Vagina (tissue), 2 donors: ENCODE results near the gene EVC. TPM values are rescaled to one million over a fixed set of nuclear protein-coding genes. Genes with fewer than 3 reads are reported as not detected.

Experiments
- DNase-seq, 2 donors: peaks; one replicate each; pipeline ENCODE4 v3.0.0-alpha.2; 2017; ENCODE audit errors: extremely low spot score in 2 of 2
- H3K27ac ChIP-seq: fragments of 200-600 bp; sonication (generic); one replicate; pipeline ENCODE4 v1.5.1; 2019
- H3K27me3 ChIP-seq: fragments of 200-600 bp; sonication (generic); one replicate; pipeline ENCODE4 v1.5.1; 2019
- H3K36me3 ChIP-seq, 2 donors: fragments of 200-600 bp; sonication (generic); one replicate each; pipeline ENCODE4 v1.5.1; 2017 to 2019
- H3K4me1 ChIP-seq: fragments of 200-600 bp; sonication (generic); one replicate; pipeline ENCODE4 v1.5.1; 2019
- H3K4me3 ChIP-seq, 2 donors: fragments of 200-600 bp; sonication (generic); 1 replicate in 1 of 2; 2 replicates in 1 of 2; pipeline ENCODE4 v1.5.1; 2016 to 2019
- H3K9me3 ChIP-seq: fragments of 200-600 bp; sonication (generic); one replicate; pipeline ENCODE4 v1.5.1; 2019
- POLR2A ChIP-seq, 2 donors: fragments of 450-650 bp; IDR thresholded peaks; one replicate each; pipeline ENCODE4 v1.6.1; 2017; ENCODE audit warnings: antibody characterized with exemption in 2 of 2, mild to moderate bottlenecking in 2 of 2, moderate library complexity in 2 of 2
- POLR2AphosphoS5 ChIP-seq, 2 donors: sonication (generic); formaldehyde crosslinking; IDR thresholded peaks; one replicate each; pipeline ENCODE4 v1.9.0; 2017; ENCODE audit warnings: antibody characterized with exemption in 2 of 2, mild to moderate bottlenecking in 2 of 2, low read depth in 1 of 2; ENCODE audit not compliant: insufficient read depth in 1 of 2
- intact Hi-C: fragments of 100-400 bp; cut with DNase I; formaldehyde crosslinking; loops from one replicate; pipeline ENCODE4 v1.15.1; 2023
- total RNA-seq: library from RNA; depleted of rRNA; stranded (reverse); fragments of >200 nt; gene quantifications from one replicate; pipeline ENCODE4 v1.2.3, GENCODE V29; 2016
- TF ChIP-seq, protein P1 (sequence below), 3 experiments: fragments of 450-650 bp in 2 of 3; fragments of 200-600 bp in 1 of 3; sonication (generic) in 1 of 3; IDR thresholded peaks; one replicate each; pipeline ENCODE4 v1.5.1; 2017 to 2019; ENCODE audit warnings: antibody characterized with exemption in 3 of 3, mild to moderate bottlenecking in 2 of 3, moderate library complexity in 2 of 3

EVC gene
- total RNA-seq, 1 donor from 2014 or later: 19.4 TPM

DNA sequence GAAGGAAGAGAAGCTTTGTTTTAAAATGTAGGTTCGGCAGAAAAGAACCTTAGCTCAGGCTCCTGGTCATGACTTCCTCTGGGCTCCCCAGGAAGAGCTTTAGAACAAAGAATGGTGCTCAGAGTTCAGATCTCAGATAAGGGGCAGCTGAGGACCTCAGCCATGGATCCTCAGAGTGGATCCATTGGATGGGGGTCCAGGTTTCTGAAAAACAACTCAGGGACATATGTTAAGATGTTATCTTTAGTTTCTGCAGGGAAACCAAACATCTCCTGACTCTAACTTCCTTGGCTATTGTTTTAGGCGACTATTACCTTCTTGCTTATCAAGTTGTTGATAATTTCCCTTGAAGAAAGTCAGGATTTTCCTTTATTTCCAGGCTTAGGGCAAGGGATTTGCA lies 5.4 kb downstream of the EVC start:
- Histone ChIP-seq H3K4me1 (peaks cover 17% of the 10 kb centered on the region), H3K4me3 (no peak overlapping the region), H3K27me3 (no peaks in the 10 kb centered on the region), H3K36me3 (peaks cover 0 to 4% of the 10 kb centered on the region in 2 donors), H3K9me3 (peaks cover 4% of the 10 kb centered on the region), H3K27ac (no peak overlapping the region)
- no peak for DNase-seq
- intact Hi-C loops: no loop called here
- TF ChIP-seq, protein P1, sequence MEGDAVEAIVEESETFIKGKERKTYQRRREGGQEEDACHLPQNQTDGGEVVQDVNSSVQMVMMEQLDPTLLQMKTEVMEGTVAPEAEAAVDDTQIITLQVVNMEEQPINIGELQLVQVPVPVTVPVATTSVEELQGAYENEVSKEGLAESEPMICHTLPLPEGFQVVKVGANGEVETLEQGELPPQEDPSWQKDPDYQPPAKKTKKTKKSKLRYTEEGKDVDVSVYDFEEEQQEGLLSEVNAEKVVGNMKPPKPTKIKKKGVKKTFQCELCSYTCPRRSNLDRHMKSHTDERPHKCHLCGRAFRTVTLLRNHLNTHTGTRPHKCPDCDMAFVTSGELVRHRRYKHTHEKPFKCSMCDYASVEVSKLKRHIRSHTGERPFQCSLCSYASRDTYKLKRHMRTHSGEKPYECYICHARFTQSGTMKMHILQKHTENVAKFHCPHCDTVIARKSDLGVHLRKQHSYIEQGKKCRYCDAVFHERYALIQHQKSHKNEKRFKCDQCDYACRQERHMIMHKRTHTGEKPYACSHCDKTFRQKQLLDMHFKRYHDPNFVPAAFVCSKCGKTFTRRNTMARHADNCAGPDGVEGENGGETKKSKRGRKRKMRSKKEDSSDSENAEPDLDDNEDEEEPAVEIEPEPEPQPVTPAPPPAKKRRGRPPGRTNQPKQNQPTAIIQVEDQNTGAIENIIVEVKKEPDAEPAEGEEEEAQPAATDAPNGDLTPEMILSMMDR (IDR thresholded peaks at IDR 0.05): no peak

DNA sequence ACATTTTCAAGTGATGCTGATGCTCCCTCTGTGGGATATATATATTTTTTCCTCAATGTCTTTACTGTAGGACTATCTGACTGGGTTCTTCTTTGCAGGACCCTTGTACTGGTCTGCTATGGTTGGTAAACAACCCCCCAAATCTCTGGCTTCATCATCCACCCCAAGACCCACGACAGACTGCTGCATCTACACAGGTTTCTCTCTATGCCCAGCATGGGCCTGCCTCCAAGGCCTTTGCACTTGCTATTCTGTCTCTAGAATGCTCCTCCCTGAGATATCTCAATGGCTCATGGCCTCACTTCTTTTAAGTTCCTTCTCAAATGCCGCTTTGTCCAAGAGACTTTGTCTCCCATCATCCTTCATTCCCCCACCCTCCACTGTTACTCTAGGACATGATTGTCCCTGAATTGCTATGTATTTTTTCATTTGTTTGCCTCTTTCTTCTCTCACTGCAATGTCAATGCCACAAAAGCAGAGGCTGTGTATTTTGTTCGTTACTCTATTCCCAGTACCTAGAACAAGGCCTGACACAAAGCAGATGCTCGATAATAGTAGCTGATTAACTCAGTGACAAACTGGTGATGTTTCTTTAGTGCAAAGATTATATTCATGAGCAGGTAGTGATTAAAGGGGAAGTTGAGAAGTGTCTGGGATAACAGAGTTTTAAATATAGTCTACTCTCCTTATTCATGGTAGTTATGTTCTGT lies 6.6 kb downstream of the EVC start:
- H3K27me3 ChIP-seq: no peaks in the 10 kb centered on the region
- H3K4me3 ChIP-seq: no peak overlapping the region
- H3K4me1 ChIP-seq: peaks cover 11% of the 10 kb centered on the region
- peaks cover 4% of the 10 kb centered on the region for H3K9me3 ChIP-seq
- intact Hi-C loops: no loop called here
- DNase-seq: peak in 1 of 2 donors; percentile 72
- no peak for TF ChIP-seq POLR2AphosphoS5 (IDR thresholded peaks at IDR 0.05; ENCODE audit: insufficient read depth in 1 of 2, low read depth in 1 of 2)
- TF ChIP-seq, protein P1 (IDR thresholded peaks at IDR 0.05): no peak
- TF ChIP-seq POLR2A (IDR thresholded peaks at IDR 0.05): no peak
- no peak overlapping the region for H3K27ac ChIP-seq
- H3K36me3 ChIP-seq: peaks cover 0 to 4% of the 10 kb centered on the region in 2 donors

DNA sequence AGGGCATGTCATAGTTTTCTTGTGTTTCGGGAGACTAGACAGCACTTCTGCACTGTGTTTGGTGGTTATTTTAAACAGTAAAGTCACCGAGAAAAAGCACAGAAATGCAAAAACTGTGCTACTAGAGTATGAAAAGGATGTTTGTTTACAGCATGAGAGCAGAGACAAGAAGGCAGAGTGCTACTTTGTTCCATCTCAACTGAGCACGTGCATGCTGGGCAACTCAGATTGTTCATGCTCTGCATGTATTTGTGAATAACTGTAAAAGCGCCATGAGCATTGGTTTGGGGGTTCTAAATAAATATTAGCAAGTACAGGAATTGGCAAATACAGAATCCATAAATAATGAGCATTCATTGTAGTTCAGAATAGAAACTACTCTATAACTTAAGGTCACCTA lies 7.4 kb downstream of the EVC start:
- no peaks in the 10 kb centered on the region for H3K27me3 ChIP-seq
- TF ChIP-seq, protein P1 (IDR thresholded peaks at IDR 0.05): no peak
- no peak for TF ChIP-seq POLR2AphosphoS5 (IDR thresholded peaks at IDR 0.05; ENCODE audit: insufficient read depth in 1 of 2, low read depth in 1 of 2)
- no peak for TF ChIP-seq POLR2A (IDR thresholded peaks at IDR 0.05)

DNA sequence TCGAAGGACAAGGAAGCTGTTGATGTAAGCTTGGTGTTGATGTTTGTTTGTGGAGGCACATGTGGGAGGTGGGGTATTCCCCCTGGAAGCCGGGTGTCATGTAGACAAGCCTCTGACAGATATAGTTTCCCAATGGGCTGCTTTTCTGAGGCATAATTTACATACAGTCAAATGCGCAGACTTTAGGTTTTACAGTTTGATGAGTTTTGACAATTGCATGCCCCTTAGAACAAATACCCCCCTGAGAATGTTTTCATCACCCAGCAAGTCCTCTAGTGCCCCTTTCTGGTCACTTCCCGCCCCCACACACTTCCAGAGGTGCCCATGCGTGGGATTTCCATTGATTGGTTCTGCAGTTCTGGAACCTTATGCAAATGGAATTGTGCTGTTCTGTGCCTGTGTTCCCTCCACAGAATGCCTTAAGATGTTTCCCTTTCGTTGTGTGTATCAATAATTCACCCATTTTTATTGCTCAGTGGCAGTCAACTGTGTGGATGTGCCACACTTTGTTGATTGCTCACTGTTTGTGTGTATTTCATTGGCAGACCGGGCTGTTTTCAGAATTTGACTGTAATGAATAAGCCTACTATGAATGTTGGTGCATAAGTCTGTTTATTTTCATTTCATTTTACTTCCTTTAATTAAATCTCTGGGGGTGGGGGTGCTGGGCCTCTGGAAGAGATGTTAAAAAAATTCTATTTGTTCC lies 8.5 kb downstream of the EVC start:
- TF ChIP-seq, protein P1 (IDR thresholded peaks at IDR 0.05): no peak
- no peak for TF ChIP-seq POLR2A (IDR thresholded peaks at IDR 0.05)
- no peak for TF ChIP-seq POLR2AphosphoS5 (IDR thresholded peaks at IDR 0.05; ENCODE audit: insufficient read depth in 1 of 2, low read depth in 1 of 2)
- H3K27me3 ChIP-seq: no peaks in the 10 kb centered on the region
- peaks cover 0 to 4% of the 10 kb centered on the region in 2 donors for H3K36me3 ChIP-seq

More for the DNA sequence above, 7.4 kb downstream of the EVC start:
- peaks cover 5% of the 10 kb centered on the region for H3K4me1 ChIP-seq
- no peak for DNase-seq
- no peak overlapping the region for H3K4me3 ChIP-seq
- peaks cover 0 to 4% of the 10 kb centered on the region in 2 donors for H3K36me3 ChIP-seq
- no peak overlapping the region for H3K27ac ChIP-seq
- intact Hi-C loops: no loop called here
- peaks cover 4% of the 10 kb centered on the region for H3K9me3 ChIP-seq

More for the DNA sequence above, 8.5 kb downstream of the EVC start:
- no peak overlapping the region for H3K4me3 ChIP-seq
- H3K27ac ChIP-seq: no peak overlapping the region
- peaks cover 4% of the 10 kb centered on the region for H3K9me3 ChIP-seq
- intact Hi-C loops: no loop called here
- DNase-seq: no peak
- H3K4me1 ChIP-seq: peaks cover 5% of the 10 kb centered on the region
